Lower leg skin (tissue), 3 donors: Measurements from ENCODE around the gene GNAZ.

Source experiments
- POLR2A ChIP-seq, 2 donors: fragments of 450-650 bp; IDR thresholded peaks; one replicate each; pipeline ENCODE4 v1.6.1; 2016 to 2017; ENCODE audit warnings: antibody characterized with exemption in 2 of 2, mild to moderate bottlenecking in 1 of 2, moderate library complexity in 1 of 2
- TF ChIP-seq, protein P1 (sequence below), 3 donors: fragments of 450-650 bp; IDR thresholded peaks; one replicate each; pipeline ENCODE4 v1.5.1; 2016; ENCODE audit warnings: antibody characterized with exemption in 3 of 3, mild to moderate bottlenecking in 3 of 3, moderate library complexity in 2 of 3

GRCh38 chr22:23036684-23037428 is 33.5 kb upstream of the GNAZ start:
- TF ChIP-seq, protein P1, sequence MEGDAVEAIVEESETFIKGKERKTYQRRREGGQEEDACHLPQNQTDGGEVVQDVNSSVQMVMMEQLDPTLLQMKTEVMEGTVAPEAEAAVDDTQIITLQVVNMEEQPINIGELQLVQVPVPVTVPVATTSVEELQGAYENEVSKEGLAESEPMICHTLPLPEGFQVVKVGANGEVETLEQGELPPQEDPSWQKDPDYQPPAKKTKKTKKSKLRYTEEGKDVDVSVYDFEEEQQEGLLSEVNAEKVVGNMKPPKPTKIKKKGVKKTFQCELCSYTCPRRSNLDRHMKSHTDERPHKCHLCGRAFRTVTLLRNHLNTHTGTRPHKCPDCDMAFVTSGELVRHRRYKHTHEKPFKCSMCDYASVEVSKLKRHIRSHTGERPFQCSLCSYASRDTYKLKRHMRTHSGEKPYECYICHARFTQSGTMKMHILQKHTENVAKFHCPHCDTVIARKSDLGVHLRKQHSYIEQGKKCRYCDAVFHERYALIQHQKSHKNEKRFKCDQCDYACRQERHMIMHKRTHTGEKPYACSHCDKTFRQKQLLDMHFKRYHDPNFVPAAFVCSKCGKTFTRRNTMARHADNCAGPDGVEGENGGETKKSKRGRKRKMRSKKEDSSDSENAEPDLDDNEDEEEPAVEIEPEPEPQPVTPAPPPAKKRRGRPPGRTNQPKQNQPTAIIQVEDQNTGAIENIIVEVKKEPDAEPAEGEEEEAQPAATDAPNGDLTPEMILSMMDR (IDR thresholded peaks at IDR 0.05) = no peak
- TF ChIP-seq POLR2A (IDR thresholded peaks at IDR 0.05) = no peak
